HG03060 (cell line): ENCODE data around the gene GYG1.

Experiments used
- ATAC-seq: cut with Tn5 transposase; IDR thresholded peaks from one replicate; pipeline ENCODE4 v1.9.1; 2021; ENCODE audit warnings: low read depth, moderate number of reproducible peaks; ENCODE audit not compliant: unreplicated experiment

Gene GYG1

DNA sequence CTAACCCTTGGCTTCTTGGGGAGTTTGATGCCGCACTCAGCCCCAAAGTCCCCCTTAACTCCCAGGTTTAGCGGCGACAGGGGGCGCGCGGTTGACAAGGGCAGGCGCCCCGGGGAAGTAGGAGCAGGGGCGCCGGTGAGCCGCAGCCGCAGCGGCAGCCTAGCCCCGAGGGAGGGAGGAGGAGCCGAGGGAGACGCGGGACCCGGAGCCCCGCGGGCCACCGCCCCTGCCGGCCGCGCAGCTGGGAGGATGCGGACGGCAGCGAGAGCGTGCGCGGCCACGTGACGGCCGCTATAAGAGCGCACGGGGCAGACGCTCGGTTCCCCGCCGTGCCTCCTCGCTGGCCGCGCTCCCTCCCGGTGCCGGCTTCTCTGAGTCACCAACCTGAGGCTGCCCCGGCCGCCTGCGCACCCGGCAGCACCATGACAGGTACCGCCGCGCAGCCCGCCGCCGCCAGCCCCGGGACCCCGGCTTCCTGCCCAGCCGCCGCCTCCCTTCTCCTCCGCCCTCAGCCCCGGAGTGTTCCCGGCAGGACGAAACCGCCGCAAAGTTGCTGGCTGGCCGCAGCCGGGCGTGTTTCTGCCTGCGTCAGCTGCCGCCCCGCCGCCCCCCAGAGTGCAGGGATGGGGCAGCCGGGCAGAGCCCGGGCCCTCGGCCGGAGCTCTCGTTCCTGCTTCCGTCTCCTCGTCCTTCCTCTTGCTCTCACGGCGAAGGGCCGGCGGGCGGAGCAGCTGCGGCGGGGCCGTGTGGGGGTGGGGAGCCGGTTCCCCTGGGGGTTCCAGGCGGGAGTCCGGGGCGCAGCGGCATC, at the start of gene GYG1:
GYG1 (plus strand) TSS at position 322 of the 808 bp plus-strand sequence; CDS start at position 423, 101 bp downstream.
- ATAC-seq: peak; percentile 62

DNA sequence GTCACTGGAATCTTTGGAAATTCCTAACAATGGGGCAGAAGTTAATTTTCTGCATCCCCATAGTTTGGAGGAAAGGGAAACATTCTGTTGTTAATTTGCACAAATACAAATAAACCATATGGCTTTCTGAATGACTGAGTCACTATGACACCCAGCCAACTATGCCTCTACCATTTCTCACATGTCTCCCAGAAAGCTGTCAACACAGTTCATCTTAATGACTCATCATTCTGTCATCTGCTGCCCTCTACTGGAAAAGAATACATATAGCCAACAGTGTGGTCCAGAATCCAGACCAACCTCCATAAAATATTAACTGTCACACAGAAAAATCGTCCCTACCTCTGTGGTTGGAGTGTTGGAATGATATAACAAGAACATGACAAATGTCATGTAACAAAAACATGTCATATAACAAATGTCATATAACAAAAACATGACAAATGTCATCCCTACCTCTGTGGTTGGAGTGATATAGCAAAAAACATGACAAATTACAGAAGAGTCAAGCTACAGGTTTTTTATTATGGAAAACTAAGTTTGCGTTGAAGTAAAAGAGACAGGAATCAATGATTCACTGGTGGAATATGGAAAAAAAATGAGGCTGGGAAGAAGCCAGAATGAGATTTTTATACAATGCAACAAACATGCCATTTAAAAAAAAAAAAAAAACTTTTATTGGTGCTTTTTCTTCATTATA, 47.7 kb upstream of the GYG1 start:
- ATAC-seq: peak; percentile 99

DNA sequence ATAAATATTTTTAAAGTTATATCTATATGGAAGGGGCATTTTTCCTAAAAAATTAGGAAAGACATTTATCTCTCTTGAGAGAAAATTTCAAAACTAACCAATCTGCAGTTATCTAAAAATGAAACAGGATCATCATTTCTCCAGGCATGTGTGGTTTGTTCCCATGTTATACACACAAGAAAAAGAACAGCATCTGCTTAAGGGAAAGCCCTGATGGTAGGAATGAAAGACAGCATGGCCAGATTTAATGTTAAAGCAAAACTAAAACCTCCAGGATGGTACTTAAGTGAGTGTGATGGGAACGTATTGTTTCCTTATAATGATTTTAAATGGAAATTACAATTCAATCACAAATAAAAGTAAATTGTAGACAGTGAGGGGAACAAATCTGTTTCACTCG, 46.2 kb upstream of the GYG1 start:
- ATAC-seq: no peak

DNA sequence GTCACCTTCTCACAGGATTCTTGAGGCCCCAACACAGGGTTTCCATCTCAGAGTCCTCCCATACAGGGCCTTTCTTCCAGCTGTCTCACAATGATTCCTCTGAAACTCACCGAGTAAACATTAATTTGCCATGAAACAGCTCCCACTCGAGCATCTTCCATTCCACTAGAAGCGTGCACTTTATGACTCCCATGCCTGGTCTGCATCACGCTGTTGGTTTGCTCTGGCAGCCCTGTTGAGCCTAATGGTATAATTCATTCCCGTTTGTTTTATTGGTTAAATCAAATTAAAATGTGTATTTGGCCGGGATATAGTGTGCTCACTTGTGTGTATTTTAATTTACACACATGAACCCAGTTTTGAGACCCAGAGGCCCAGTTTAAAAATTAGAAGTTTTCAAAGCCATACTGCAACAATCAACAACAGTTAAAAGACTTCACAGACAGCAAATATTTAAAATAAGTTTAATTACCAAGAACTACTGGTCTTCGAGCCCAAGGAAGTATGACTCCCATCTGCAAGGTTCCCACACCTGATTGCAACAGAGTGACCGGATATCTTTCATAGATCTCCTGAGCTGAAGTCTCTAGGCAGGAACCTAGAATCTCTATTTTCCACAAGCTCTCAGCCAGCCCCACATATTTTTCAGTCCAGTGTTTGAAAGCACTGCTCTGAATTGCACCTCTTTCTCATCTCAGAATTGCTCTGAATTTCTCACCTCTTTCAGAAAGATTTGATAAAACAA, 42.3 kb upstream of the GYG1 start:
- ATAC-seq: no peak

DNA sequence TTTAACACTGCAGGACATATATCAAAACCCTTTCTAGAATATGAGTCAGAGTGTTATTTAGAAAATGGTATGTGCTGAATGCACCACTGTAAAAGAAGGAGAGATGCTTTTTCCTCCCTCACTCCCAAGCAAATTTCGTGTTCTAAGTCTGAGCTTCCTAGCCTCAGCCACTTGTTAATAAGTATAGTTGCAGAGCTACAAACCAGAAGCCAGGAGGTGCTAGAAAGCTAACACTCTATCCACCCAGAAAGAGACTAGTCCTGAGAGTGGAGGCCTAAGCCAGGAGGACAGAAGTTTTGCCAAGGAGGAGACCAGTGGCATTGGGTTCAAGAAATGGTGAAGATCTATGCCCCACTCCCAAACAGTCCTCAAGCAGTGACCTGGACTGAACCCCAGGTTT, 40.5 kb upstream of the GYG1 start:
- ATAC-seq: no peak

DNA sequence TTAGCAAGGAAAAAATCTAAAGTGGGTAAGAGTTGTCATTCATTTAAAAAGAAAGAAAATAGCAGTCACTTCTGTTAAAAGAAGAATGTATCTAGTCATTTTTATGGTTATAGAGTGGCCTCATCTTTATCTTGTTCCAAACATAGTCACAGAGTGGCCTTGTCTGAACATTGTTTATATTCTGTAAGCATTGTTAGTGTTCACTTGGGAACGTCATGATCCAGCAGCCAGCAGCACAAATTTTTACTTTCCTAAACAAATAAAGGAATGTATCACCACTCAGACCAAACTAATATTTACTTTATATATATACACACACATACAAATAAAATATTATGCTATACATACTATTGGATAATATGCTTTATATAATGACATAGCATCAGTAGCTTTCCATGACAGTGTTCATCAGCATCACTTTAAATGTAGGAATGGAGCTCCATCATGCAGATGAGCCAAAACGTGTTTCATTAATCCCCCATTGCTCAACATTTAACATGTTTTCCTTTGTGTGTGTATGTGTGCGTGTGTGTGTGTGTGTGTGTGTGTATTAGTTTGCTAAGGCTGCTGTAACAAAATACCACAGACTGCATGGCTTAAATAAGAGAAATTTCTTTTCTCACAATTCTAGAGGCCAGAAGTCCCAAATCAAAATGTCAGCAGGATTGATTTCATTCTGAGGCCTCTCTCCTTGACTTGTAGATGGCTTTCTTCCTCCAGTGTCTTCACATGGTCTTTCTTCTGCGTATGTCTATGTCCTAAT, 39.6 kb upstream of the GYG1 start:
- ATAC-seq: no peak

DNA sequence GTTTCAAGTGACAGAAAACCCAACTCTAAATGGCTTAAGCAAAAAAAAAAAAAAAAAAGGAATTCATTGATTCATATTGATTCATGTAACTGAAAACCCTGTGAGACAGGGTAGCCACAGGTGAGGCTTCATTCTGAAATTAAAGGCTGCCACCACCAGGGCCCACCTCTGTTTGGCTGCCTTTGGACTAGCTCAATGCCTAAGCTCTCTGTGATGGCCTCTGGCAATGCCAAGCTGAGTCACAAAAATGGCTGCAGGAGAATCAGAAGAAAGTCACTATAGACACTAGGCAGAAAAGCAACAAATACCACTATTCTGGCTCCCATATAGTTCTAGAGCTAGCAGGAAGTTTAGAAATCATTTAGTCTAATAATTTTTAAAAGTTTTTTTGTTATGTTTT, 38.2 kb upstream of the GYG1 start:
- no peak for ATAC-seq

DNA sequence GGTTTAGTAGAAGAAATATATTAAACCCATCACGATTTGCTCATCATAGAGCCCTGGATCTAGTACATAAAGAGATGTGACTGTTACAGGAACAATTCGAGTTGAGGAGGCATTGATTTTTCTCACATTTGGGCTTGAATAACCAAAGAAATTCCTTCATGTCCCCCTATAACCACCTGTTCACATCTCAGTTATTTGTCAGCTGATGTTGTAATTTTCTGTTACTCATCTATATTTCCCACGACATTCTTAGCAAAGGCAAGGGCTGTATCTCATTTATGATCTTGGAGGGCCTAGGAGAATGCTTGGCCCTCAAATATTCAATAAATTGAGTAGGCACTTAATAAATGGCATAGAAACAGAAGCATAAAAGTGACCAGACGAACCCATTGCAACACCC, 36.4 kb upstream of the GYG1 start:
- ATAC-seq: no peak

DNA sequence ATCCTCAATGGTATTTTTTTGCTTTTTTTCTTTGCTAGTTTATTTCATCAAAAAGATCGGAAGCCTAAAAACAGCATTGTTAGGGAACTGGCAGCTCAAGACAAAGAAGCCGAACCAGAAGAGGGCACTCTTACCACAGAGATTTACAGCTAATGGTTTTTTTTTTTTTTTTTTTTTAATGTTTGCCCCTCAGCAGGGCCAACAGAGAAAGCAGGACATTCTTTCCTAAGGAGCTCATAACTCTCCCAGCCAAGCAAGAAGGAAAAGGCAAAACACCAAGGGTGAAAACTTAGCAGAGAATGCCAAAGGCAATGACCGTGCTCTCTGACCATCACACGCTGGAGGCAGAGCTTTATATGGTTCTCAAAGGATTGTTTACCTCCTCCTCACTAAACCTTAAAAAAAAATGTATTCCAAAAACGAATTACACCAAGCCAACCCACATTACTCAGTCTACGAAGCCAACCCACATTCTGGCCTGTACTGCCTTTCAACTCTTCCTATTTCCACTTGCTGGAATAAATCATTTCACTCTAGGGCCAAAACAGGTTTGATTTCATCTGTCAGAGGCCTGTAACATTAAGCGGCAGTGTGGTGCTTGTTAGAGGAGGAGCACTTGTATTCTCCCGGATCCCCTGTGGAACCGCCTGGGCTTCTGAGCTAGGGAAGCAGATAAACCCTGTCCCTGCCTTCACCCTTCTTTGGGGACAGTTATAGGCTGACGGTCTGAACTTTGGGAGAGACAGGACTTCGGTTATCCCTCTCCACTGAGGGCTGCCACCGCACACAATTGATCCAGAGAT, 35.6 kb upstream of the GYG1 start:
- no peak for ATAC-seq

DNA sequence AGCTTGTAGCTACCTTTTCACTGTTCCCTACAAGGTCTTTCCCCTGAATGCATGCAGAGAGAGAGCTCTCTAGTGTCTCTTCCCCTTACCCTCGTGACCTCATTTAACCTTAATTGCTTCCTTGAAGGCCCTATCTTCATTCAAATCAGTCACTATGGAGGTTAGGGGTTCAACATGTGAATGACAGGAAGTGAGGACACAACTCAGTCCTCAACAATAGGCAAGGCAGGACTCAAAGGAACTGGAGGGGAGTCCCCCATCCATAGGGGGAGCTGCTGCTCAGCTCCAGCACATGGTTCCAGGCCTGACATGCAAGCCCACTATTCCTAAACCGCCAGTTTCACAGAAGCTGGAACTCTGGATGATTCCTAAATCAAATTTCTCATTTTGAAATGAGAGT, 33.8 kb upstream of the GYG1 start:
- no peak for ATAC-seq

DNA sequence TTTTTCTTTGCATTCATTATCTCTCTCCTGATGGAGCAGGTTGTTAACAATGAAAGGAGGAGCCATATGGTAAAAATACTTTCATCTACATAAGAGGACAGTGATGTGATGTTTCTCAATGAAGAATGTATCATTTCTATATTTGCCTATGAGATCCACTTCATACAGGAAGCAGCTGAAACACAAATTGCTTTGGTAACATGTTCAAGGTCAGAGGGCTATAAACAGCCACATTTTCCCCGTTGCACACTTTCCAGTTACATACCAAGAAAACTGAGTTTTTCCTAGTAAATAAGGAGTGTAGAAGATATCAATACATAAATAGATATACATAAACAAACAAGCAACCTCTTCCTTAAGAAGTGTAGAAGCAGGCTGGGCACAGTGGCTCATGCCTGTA, 32.6 kb upstream of the GYG1 start:
- no peak for ATAC-seq

DNA sequence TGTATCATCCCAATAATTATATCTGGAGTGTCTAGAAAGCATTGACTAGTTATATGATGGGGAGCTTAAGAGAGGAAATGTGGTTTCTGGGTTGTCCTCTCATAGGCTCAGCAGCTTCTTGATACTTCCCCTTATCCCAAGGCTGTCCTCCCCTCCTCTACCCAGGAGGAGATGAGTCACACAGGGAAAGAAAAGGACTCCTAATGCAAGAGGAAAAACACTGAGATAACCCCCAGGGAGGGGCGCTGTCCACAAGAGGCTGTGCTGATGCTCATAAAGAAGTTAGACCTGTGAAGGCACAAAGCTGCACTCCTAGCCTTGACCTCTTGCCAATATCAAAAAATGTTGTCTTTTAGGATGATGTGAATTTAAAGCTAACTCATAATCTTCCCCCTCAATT, 28.8 kb upstream of the GYG1 start:
- no peak for ATAC-seq

DNA sequence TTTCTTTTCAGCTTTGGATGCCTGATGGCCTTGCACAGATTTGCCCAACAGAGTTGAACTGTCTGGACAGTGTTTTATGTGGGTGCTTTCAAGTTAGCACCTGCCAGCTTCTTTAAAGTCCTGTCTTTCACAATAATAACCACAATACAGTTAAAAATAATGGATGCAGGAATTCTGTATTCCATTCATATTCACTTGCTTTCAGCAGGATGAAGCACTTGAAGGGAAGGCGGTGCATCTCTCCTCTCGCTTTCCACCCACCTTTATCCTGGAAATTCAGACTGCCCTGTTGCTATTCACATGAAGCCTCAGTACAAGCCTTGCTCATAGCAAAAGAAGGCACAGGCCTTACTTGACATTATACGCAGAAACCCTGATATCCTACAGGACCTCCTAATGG, 26.5 kb upstream of the GYG1 start:
- no peak for ATAC-seq

DNA sequence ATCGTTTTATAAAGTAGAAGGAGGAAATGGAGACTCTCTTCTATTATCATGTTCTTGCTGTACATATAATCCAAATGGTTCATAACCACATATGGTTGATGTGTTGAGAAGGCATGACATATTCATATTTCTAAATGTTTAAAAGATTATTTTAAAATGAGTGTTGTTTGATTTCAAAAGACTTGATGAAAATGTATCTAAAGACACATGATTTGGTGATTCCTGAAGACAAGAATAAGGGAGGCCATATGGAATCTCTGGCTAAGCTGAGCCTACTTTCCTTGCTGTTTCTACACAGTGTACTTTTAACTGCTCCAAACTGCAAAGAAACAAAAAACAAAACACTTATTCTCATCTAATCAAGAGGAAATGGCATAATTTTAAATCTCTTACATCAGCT, 23.0 kb upstream of the GYG1 start:
- no peak for ATAC-seq

DNA sequence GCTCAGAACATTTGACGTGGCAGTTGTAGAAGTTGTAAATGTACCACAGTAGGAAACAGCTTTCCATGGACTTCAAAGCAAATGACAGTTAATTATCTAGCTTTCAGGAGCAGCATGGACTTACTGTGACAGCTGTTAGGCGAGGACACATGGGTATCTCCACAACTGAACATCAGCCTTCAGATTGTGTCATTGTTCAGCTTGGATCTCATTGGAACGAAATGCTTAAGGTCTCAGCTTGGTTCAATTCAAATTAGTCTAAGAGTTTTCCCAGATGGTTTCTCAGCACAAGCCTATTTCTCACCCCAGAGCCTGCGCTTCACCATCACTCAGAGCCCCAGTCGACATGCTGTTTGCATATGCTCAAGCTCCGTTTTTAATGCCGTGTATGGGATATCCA, 21.1 kb upstream of the GYG1 start:
- ATAC-seq: no peak

DNA sequence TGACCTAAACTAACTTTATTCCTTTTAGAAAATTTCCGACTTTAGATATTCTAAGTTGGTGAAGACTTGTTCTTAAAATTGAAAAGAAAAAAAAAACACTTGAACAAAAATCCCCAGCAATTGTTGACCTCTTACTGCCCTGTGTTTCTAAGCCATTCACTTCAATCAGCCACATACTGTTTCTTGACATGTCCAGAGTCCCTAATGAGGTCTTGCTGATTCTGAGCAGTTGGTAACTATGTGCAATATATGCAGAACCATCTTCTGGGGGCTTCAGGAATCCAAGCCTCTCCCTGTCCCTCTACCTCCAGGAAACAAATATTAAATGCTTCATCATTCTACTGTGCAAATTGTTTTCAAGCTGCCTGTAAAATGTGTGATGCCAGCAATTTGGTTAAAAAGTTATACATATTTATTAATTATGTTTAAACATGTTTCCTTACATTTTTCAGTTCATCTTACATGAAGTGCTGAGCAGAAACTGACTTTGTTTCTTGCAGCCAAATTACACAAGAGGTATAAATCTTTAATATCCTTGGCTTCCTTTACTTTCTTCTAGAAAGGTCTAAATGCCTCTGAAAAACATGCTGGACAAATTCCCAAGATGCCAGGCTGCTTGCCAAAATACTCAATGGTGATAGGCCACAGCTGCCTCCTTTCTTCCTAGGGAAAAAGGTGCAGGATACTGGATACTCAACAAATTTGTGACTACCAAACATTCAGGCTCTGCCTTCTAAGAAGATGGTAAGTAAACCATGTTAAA, 19.8 kb upstream of the GYG1 start:
- ATAC-seq: no peak

DNA sequence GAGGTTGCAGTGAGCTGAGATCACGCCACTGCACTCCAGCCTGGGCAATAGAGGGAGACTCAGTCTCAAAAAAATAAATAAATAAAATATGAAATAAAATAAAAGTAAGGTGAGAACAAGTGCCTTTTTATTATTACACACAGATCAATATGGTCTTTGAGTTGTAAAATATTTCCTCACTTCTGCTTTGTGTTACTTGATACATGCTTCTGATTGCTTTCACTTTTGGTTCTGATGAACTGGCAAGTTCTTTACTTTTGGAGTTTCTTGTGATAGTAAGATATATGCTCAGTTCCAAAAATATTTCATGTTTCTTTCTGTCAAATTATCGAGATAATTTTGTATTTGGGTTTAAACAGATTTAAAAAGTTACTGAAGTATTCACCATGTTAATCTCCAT, 16.6 kb upstream of the GYG1 start:
- no peak for ATAC-seq

DNA sequence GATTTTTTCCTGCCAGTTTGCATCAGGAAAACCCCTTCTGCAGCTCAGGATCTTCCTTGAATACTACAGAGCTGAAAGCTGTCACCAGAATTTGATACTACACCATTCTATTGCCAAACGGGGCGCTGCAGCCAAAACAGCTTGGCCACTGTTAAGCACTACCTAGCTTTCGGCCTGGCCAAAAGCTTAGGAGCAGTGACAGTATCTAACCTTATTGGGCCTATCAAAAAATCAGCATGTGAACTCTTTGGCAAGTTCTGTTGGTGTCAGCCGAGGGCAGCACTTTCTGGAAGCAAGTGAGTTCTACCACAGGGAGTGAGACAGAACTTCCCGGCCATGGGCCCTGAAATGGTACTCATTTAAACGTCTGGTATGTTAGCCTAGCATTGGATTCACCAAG, 16.1 kb upstream of the GYG1 start:
- no peak for ATAC-seq

DNA sequence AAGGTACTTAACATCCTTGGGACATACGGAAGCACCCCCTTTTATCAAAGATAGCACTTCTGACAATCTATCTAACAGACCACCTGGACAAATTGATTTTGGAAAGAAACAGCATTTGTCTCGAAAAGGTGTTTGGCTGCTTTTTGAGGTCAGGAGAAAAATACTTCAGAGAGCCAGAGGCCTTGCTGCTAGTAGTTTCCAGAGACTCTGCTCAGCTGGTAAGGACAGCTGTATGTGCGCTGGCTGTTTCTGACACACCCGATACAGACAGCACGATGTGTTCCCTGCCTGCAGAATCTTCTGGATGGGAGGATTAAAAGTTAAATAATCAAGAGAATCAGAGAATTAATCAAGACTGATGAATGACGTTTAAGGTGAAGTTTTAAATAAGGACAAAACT, 15.6 kb upstream of the GYG1 start:
- ATAC-seq: no peak
